D721Med (cell line): ENCODE data around the gene KIAA1191.

ENCODE experiments used
- DNase-seq: peaks from one replicate; pipeline ENCODE4 v3.0.0; 2011; ENCODE audit warnings: low spot score; ENCODE audit not compliant: insufficient read length
- FAIRE-seq: peaks from 2 replicates; lab custom pipeline; 2011; peaks lifted over from hg19 to GRCh38; lab: Jason Lieb, UNC
- TF ChIP-seq, protein P1 (sequence below): IDR thresholded peaks from 2 replicates; pipeline ENCODE4 v1.5.1; 2012; ENCODE audit warnings: mild to moderate bottlenecking, control low read depth; ENCODE audit not compliant: insufficient read depth; ENCODE audit errors: missing control alignments

The KIAA1191 gene

GRCh38 chr5:176364765-176365350 lies 3.3 kb upstream of the KIAA1191 start:
- no peak for DNase-seq
- TF ChIP-seq, protein P1, sequence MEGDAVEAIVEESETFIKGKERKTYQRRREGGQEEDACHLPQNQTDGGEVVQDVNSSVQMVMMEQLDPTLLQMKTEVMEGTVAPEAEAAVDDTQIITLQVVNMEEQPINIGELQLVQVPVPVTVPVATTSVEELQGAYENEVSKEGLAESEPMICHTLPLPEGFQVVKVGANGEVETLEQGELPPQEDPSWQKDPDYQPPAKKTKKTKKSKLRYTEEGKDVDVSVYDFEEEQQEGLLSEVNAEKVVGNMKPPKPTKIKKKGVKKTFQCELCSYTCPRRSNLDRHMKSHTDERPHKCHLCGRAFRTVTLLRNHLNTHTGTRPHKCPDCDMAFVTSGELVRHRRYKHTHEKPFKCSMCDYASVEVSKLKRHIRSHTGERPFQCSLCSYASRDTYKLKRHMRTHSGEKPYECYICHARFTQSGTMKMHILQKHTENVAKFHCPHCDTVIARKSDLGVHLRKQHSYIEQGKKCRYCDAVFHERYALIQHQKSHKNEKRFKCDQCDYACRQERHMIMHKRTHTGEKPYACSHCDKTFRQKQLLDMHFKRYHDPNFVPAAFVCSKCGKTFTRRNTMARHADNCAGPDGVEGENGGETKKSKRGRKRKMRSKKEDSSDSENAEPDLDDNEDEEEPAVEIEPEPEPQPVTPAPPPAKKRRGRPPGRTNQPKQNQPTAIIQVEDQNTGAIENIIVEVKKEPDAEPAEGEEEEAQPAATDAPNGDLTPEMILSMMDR, result no peak
- no peak for FAIRE-seq

- TF ChIP-seq, protein P1, result no peak
- FAIRE-seq, result no peak
- no peak for DNase-seq
Observed at GRCh38 chr5:176362233-176362490, 598 bp upstream of the KIAA1191 start.

- no peak for DNase-seq
- TF ChIP-seq, protein P1, result no peak
- no peak for FAIRE-seq
Observed at GRCh38 chr5:176360894-176361436, 599 bp downstream of the KIAA1191 start.

GRCh38 chr5:176359658-176360057 lies 1.9 kb downstream of the KIAA1191 start:
- DNase-seq, result no peak
- FAIRE-seq, result no peak
- TF ChIP-seq, protein P1, result no peak

- FAIRE-seq, result no peak
- TF ChIP-seq, protein P1, result no peak
- no peak for DNase-seq
Observed at GRCh38 chr5:176356179-176356566, 5.4 kb downstream of the KIAA1191 start.

GRCh38 chr5:176355400-176356178 lies 6.0 kb downstream of the KIAA1191 start:
- DNase-seq (no peak), FAIRE-seq (no peak)
- TF ChIP-seq, protein P1, result no peak

- TF ChIP-seq, protein P1, result no peak
- FAIRE-seq (no peak), DNase-seq (no peak)
Observed at GRCh38 chr5:176353533-176353932, 8.0 kb downstream of the KIAA1191 start.
